Measurements from ENCODE around the gene CEP192.

The CEP192 gene

DNA sequence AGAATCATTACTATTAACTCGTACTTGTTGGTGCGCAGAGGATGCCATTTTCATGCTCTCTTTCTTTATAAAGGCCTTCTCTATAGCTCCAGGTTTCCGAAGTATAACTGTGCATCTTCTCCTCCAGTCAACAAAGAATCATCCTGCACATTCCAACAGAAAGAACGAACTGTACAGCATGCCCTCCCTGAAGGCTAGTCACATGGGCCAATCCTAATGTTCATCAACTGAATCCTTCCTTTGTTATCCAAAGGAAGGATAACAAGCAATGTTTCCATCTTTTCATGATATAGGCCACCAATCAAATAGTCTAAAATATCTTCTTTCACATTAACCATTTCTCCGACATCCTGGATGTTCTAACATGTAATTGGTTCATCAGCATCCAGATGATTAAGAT lies 160.5 kb downstream of the CEP192 start:
- no peak for DNase-seq

DNA sequence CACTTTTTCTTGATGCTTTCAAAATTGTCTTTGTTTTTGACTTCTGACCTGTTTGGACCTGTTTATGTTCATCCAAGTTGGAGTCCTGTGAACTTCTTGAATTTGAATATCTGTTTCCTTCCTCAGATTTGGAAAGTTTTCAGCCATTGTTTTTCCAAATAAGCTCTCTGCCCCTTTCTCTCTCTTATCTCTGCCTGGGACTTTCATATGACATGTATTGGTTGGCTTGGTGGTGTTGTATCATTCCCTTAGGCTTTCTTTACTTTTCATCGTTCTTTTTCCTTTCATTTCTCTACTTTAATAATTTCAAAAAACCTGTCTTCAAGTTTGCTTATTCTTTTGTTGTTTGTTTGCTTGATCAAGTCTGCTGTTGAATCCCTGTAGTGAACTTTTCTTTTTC lies 167.3 kb downstream of the CEP192 start:
- no peak for DNase-seq

DNA sequence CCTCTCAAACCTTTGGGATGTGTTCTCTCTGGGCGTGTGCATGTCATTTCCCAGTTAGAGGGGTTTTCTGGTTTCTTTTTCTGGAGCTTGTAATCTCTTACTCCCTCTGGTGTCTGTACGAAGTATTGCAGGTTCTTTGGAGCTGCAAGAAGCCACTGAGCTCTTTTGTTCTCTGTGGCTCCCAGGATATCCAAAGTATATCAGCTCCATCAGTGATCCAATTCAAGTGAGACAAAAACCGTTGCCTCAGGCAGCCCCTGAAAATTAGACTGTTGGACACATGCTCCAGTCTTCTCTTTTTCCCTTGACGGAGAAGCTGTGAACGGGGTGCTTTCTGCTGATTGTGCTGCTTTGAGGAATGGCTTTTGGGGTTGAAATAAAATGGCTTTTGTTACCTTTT lies 168.4 kb downstream of the CEP192 start:
- DNase-seq, result no peak

DNA sequence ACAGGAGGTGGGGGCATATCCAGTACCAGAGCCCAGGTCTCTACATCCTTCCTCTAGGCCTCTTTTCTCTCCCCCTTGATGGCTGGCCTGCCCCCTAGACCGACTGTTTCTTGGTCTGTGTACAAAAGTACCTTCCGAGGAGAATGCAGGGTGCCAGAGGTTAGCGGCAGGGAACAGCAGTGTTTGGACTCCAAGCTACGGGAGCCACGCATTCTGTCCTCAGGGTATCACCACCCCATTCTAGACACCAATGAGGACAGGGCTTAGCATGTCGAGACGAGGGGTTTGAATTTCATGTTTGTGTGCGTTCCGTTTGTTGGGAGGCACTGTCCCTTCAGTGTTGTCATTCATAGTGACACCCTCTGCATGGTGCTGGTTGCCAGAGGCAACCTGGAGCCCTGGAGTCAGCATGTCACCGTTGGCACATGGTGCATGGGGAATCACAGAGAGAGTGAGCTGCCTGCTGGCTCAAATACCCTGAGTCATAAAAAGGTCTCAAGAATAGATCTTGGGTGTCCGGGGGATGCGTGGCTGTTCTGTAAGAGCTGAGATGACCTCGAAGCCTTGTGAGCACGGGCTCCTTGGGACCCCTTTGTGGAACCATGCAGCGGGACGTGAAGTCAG lies 170.2 kb downstream of the CEP192 start:
- no peak for DNase-seq

DNA sequence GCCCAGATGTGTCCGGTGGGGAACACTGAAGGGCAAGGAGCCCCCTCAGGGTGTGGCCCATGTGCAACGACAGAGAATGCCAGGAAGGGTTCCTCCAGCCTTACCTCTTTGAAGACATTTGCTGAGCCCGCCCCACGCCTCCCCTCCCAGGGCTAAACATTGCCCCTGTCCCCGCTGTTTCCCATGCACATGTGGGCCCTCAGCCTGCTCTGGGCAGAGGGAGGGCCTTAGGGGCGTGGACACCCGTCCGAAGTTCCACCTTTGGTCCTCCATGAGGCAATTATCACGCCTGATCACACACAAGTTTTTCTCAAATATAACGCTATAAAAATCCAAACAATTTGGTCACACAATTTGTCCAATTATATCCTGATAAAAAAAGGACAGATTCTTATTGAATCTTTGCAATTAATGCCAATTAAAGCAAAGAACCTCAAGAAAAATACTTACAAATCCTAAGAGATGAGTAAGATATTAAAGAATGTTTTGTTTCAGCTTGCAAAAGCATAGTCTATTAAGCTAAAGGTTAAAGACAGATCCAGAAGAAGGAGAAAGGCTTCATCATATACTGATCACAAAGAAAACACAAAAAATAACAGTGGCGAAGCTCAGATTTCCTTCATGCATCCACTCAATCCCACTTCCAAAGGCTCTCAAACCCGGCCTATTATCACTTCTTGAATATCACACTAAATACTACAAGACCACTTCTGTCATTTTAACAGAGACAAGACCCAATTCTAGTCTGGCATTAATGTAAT lies 172.2 kb downstream of the CEP192 start:
- DNase-seq, result no peak

DNA sequence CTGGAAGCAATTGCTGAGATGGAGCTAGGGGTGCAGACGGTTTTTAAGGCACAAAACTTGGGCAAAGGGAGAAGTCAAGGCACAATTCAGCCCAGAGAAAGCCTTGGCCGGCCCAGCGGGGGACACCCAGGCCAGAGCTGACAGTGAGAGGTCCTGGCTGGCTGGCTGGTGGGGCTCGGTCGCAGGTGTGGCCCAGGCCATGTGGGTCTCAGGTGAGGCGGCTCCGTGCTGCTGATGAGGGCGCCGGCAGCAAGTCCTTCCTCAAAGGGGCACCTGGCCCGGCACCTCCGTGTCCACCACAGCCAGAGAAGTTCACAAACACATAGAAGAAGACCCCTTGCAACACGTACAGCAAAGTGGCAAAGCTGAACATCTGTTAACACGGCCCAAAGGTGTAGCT lies 173.2 kb downstream of the CEP192 start:
- DNase-seq, result no peak

DNA sequence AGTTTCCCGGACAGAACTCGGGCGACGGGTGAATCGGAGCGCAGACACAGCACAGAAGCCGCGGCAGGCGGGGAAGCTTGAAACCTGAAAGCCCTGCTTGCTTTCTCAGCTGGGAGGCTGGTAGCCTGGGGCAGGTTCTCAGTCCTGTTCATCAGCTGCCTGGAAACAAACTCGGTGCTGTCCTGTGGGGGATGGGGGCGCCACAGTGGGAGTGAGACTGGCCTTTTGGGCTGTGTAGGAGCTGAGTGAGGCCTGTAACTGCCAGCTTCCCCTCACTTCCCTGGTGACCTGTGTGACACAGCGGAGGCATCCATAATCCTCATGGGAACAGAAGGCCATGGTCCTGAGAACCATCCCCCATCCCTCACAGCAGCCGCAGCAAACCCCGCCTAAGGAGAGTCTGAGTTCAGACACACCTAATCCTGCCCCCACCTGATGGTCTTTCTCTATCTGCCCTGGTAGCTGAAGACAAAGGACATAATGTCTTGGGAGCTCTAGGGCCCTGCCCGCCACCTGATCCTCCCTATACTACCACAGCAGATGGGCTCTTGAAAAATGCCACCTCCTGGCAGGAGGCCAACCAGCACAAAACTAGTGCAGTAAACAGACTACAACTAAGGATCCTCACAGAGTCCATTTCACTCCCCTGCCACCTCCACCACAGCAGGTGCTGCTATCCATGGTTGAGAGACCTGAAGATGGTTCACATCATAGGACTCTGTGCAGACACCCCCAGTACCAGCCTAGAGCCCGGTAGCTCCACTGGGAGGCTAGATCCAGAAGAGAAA lies 174.7 kb downstream of the CEP192 start:
- no peak for DNase-seq

DNA sequence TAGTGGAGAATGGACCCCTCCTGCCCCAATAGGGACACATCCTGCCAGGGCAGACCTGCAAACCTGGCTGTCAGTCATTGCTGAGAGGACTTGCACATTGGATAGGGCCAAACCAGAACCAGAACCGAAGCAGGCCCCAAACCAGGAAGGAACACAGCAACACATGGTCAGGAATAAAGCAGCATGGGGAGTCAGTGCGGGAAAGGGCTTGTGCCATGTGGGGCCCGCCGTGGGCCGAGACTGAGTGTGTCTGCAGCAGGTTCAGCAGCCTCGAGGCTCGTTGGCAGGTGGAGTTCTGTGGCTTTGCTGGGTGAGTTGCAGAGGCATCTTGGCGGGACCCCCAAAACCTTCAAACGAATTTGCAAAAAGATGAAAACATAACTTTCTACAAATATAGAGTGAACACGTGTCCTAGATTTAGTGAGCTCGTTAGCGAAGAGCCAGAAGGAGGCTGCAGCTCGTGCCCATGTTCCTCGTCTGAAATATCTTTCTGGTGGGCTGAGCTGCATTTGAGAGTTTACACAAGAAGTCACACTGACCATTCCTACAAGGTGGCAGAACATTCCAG lies 182.5 kb downstream of the CEP192 start:
- no peak for DNase-seq
